K562 (cell line): ENCODE results near the gene VWDE. TPM values are rescaled to one million over a fixed set of nuclear protein-coding genes. Genes with fewer than 3 reads are reported as not detected.

Source experiments
- ATAC-seq: fragments of 200-7000 bp; cut with Tn5 transposase; 3 replicates; pipeline ENCODE4 v1.9.1; 2020; ENCODE audit warnings: moderate library complexity
- BruUV-seq: library from RNA; stranded (reverse); fragments of 400-500 nt; replicated peaks from 2 replicates; lab custom pipeline; 2021; lab: Mats Ljungman, UMichigan
- CTCF ChIA-PET: fragments of 300-600 bp; formaldehyde crosslinking; extraction: SDS; loops from one replicate; lab custom pipeline; 2021; ENCODE audit warnings: low intra/inter-chr PET ratio; lab: Yijun Ruan, JAX
- POLR2A ChIA-PET: fragments of 300-600, 350-650 bp; sonication (Branson Sonifier 250); formaldehyde crosslinking; extraction: SDS; loops from one replicate; lab custom pipeline; 2021; ENCODE audit warnings: antibody characterized with exemption, inconsistent platforms; lab: Yijun Ruan, JAX
- DNase-seq, 4 experiments: peaks; one replicate each; pipeline versions ENCODE4 v3.0.0 to v3.0.0-alpha.2; 2011 to 2018; ENCODE audit warnings: low spot score in 3 of 4, mixed read lengths in 3 of 4; ENCODE audit errors: extremely low read depth in 1 of 4
- FAIRE-seq: peaks from 2 replicates; lab custom pipeline; 2011; peaks lifted over from hg19 to GRCh38; lab: Jason Lieb, UNC
- H2AFZ ChIP-seq: 2 replicates; pipeline ENCODE4 v1.6.0; 2011; ENCODE audit warnings: low read depth, low read length, control low read depth, inconsistent platforms
- H3K27ac ChIP-seq: fragments of 200-600 bp; 3 replicates; pipeline ENCODE4 v1.8.0; 2011; ENCODE audit warnings: low read depth, mild to moderate bottlenecking, control low read depth, inconsistent platforms, low read length, moderate library complexity, mixed read lengths; ENCODE audit errors: extremely low read depth
- H3K27me3 ChIP-seq, 2 experiments: fragments of 300-600 bp in 1 of 2; 2 replicates in 1 of 2; 3 replicates in 1 of 2; pipeline versions ENCODE4 v1.6.0 to v1.8.0; 2011; ENCODE audit warnings: inconsistent platforms in 2 of 2, low read length in 2 of 2, mild to moderate bottlenecking in 1 of 2, mixed read lengths in 1 of 2, moderate library complexity in 1 of 2; ENCODE audit not compliant: control insufficient read depth in 2 of 2, insufficient read depth in 2 of 2
- H3K36me3 ChIP-seq: fragments of 300-600 bp; 3 replicates; pipeline ENCODE4 v1.8.0; 2011; ENCODE audit warnings: mild to moderate bottlenecking, low read length, inconsistent platforms; ENCODE audit not compliant: control insufficient read depth, insufficient read depth
- H3K4me1 ChIP-seq, 2 experiments: fragments of 200-600 bp in 1 of 2; replicated peaks in 1 of 2; 2 replicates in 1 of 2; 3 replicates in 1 of 2; pipeline versions ENCODE4 v1.5.1 to v1.8.0; 2011; ENCODE audit warnings: inconsistent platforms in 2 of 2, low read length in 2 of 2, mild to moderate bottlenecking in 1 of 2, mixed read lengths in 1 of 2, moderate library complexity in 1 of 2; ENCODE audit not compliant: control insufficient read depth in 2 of 2, insufficient read depth in 2 of 2
- H3K4me2 ChIP-seq: 2 replicates; pipeline ENCODE4 v1.6.1; 2011; ENCODE audit warnings: low read length, control low read depth, inconsistent platforms, mixed read lengths; ENCODE audit not compliant: insufficient read depth
- H3K4me3 ChIP-seq: fragments of 200-600 bp; sonication (generic), shearing (Covaris generic); 2 replicates; pipeline ENCODE4 v1.5.1; 2016; ENCODE audit warnings: control low read depth, inconsistent platforms
- H3K79me2 ChIP-seq: fragments of 200-600 bp; 3 replicates; pipeline ENCODE4 v1.8.0; 2011; ENCODE audit warnings: low read length, inconsistent platforms; ENCODE audit not compliant: control insufficient read depth, insufficient read depth
- H3K9ac ChIP-seq, 2 experiments: 2 replicates each; pipeline versions ENCODE4 v1.6.0 to v1.6.1; 2011; ENCODE audit warnings: low read depth in 2 of 2, low read length in 2 of 2, control low read depth in 1 of 2, inconsistent platforms in 1 of 2, mild to moderate bottlenecking in 1 of 2, mixed read lengths in 1 of 2; ENCODE audit not compliant: insufficient read depth in 1 of 2
- H3K9me1 ChIP-seq: one replicate; pipeline ENCODE4 v1.6.0; 2011; ENCODE audit warnings: inconsistent platforms, mild to moderate bottlenecking, low read length, moderate library complexity; ENCODE audit not compliant: control insufficient read depth, insufficient read depth
- H3K9me3 ChIP-seq: replicated peaks from 2 replicates; pipeline ENCODE4 v1.5.1; 2011; ENCODE audit warnings: low read depth, low read length, inconsistent platforms; ENCODE audit not compliant: control insufficient read depth, insufficient read depth
- H4K20me1 ChIP-seq: replicated peaks from 2 replicates; pipeline ENCODE4 v1.6.1; 2011; ENCODE audit warnings: low read length, inconsistent platforms, mixed read lengths; ENCODE audit not compliant: control insufficient read depth, insufficient read depth
- CBFB ChIP-seq: sonication (generic); formaldehyde crosslinking; IDR thresholded peaks from 2 replicates; pipeline ENCODE4 v1.4.0; 2020; ENCODE audit warnings: mild to moderate bottlenecking, missing genetic modification reagents
- CREB1 ChIP-seq, 2 experiments: sonication (generic) in 1 of 2; formaldehyde crosslinking in 1 of 2; IDR thresholded peaks; 2 replicates each; pipeline versions ENCODE4 v1.6.1 to v1.8.0; 2012 to 2022; ENCODE audit warnings: inconsistent platforms in 1 of 2, mild to moderate bottlenecking in 1 of 2, missing genetic modification reagents in 1 of 2, moderate library complexity in 1 of 2
- NR2F6 ChIP-seq: fragments of 450-650 bp; formaldehyde crosslinking; IDR thresholded peaks from 2 replicates; pipeline ENCODE4 v1.4.0; 2020; ENCODE audit warnings: mild to moderate bottlenecking
- OTX1 ChIP-seq: fragments of 450-650 bp; formaldehyde crosslinking; IDR thresholded peaks from 2 replicates; pipeline ENCODE4 v1.4.0; 2022; ENCODE audit warnings: mild to moderate bottlenecking
- PTTG1 ChIP-seq: fragments of 450-650 bp; IDR thresholded peaks from 2 replicates; pipeline ENCODE4 v1.6.1; 2016; ENCODE audit warnings: low read depth, mild to moderate bottlenecking, missing genetic modification characterization, missing compliant biosample characterization
- TFAP4 ChIP-seq: sonication (generic); formaldehyde crosslinking; IDR thresholded peaks from 2 replicates; pipeline ENCODE4 v1.8.0; 2022; ENCODE audit warnings: missing genetic modification reagents, mild to moderate bottlenecking, moderate library complexity, borderline replicate concordance
- TRIM24 ChIP-seq, 2 experiments: fragments of 450-650 bp; IDR thresholded peaks; 2 replicates each; pipeline ENCODE4 v1.6.1; 2016
- YBX1 ChIP-seq: fragments of 450-650 bp; IDR thresholded peaks from 2 replicates; pipeline ENCODE4 v1.7.1; 2016; ENCODE audit warnings: mild to moderate bottlenecking
- ZNF778 ChIP-seq: fragments of 450-650 bp; formaldehyde crosslinking; IDR thresholded peaks from 2 replicates; pipeline ENCODE4 v1.4.0; 2020; ENCODE audit warnings: mild to moderate bottlenecking, moderate library complexity
- WGBS: fragments of 100-300 bp; shearing (Covaris generic); methylation state at CpG from one replicate; pipeline ENCODE4 v1.1.6; 2016; ENCODE audit warnings: low coverage, mixed read lengths; ENCODE audit not compliant: insufficient coverage; ENCODE audit errors: missing lambda C conversion rate; 5-methylcytosine and 5-hydroxymethylcytosine counted together
- in situ Hi-C: fragments of 300-500 bp; cut with MboI; formaldehyde crosslinking; loops from 4 replicates; pipeline ENCODE4 v1.15.0; 2018; ENCODE audit warnings: inconsistent platforms, mixed read lengths
- intact Hi-C: fragments of 100-400 bp; cut with micrococcal nuclease; formaldehyde crosslinking; loops from 2 replicates; pipeline ENCODE4 v1.14.2; 2022
- polyA plus RNA-seq, 8 experiments: library from polyadenylated mRNA; depleted of rRNA in 4 of 8; stranded (reverse) in 5 of 8; unstranded in 3 of 8; fragments of >200 nt; fragmentation: Nextera tagmentation in 2 of 8; fragmentation: Illumina TruSeq in 1 of 8; extraction: Ambion mirVana in 2 of 8; extraction: Trizol in 1 of 8; gene quantifications; 2 replicates each; pipeline versions ENCODE4 v1.2.1 to v1.2.3, GENCODE V29; 2011 to 2014; ENCODE audit warnings: inconsistent platforms in 1 of 8, missing spikeins in 1 of 8
- total RNA-seq, 7 experiments: library from RNA; depleted of rRNA in 6 of 7; stranded (reverse); fragments of >200 nt in 6 of 7; fragmentation: Illumina TruSeq in 2 of 7; extraction: Trizol in 2 of 7; gene quantifications; 2 replicates each; pipeline versions ENCODE4 v1.2.1 to v1.2.3, GENCODE V29; 2011 to 2021; ENCODE audit warnings: low replicate concordance in 1 of 7

VWDE gene
- total and polyA plus RNA-seq, 9 of the 15 experiments (the other 6 are each of a cell fraction or from before 2014, with no cell fraction given) = 40.6 to 162 (median 95.2) TPM

- TF ChIP-seq CREB1 (IDR thresholded peaks at IDR 0.05) (no peak), CREB1 (CRISPR knock-in tag; IDR thresholded peaks at IDR 0.05) (no peak), TRIM24 (IDR thresholded peaks at IDR 0.05) (peak; percentile 48 to 58; a peak in 2 of 4 replicates)
These were observed 29.9 kb downstream of the VWDE start (continued) for GRCh38 chr7:12373580-12374263.

DNA sequence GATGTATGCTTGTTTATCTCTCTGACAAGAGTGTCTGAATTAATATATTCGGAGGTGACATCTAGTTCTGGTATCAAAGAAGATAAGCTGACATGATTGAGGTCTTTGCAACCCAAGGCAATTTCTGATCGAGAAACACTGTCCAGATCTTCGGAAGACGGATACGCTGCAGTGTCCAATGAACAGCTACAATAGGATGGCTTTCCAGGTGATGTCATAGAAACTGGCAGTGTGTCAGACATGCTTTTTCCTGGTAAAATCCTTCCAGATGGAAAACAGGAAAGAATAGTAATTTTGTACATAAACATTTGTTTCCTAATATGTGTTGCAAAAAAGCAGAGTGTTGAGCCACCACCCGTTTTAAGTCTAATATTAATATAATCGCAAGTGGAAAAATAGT is 33.4 kb downstream of the VWDE start:
- no peak overlapping the region for H3K9ac ChIP-seq
- H3K4me1 ChIP-seq = no peaks in the 10 kb centered on the region
- H3K27me3 ChIP-seq = no peaks in the 10 kb centered on the region
- H3K79me2 ChIP-seq = peaks cover 57% of the 10 kb centered on the region
- WGBS = 97% methylated on average over 7 of the region's 7 CpGs
- H3K4me2 ChIP-seq = no peak overlapping the region
- DNase-seq = no peak
- no peak overlapping the region for H2AFZ ChIP-seq
- TF ChIP-seq YBX1 = no peak
- TF ChIP-seq NR2F6 (CRISPR knock-in tag) = no peak
- no peak for TF ChIP-seq CBFB (CRISPR knock-in tag)
- no peak for TF ChIP-seq TFAP4 (CRISPR knock-in tag)
- no peak for TF ChIP-seq PTTG1 (tag)
- no peak for TF ChIP-seq ZNF778
- no peak for TF ChIP-seq OTX1 (CRISPR knock-in tag)
- no peak overlapping the region for H3K4me3 ChIP-seq
- no TSS peak for BruUV-seq
- H3K27ac ChIP-seq = no peak overlapping the region
- ChIA-PET POLR2A (no interaction called here), CTCF (no interaction called here)
- intact Hi-C loops = no loop called here
- peaks cover 92% of the 10 kb centered on the region for H3K36me3 ChIP-seq
- in situ Hi-C loops = no loop called here
- no peaks in the 10 kb centered on the region for H3K9me3 ChIP-seq
- H4K20me1 ChIP-seq = no peaks in the 10 kb centered on the region
- H3K9me1 ChIP-seq = no peaks in the 10 kb centered on the region
- ATAC-seq = no peak; the same call in 2 of the 3 replicates
- peak; percentile 6 for FAIRE-seq
